ENCODE results near the gene RCN2.

DNA sequence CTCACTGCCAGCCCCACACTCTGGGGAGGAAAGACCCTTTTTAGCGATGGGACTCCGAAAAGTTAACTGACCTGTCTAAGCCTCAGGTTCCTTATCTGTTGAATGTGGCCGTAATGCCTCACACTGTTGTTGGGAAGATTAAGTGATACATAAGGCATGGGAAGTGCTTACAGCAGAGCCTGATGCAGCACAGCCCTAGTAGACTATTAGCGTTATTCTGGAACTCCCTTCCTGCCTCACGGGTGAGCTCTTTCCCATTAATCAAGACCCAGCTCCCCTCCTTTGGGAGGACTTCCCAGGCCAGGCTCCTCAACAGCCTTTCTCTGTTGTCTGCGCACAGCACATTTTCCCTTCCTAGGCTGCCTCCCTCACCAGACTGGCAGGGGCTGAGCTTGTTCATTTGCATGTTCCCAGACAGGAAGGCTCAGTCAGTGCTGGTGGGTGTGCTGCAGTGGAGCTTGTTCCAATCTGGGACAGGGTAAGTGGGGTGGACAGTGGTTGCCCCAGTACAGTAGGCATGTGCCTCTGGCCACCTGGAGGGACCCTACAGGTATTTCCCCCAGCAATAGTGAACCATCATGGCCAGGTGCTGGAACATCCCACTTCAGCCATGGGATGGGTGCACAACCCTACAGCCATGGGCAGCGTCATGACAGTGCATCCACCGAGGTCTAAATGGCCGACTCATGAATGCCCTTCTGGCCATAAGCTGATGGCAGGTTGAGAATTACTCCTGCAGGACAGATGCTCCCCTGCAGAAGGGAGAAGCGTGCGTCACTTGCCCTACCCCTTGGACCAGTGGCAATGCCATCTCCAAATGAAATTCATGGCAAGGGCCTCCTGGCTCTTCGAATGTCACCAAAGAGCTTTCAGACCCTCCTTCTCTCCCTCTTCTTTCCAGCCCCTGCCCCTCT is 57.6 kb downstream of the RCN2 start:
- TF ChIP-seq, protein P1, sequence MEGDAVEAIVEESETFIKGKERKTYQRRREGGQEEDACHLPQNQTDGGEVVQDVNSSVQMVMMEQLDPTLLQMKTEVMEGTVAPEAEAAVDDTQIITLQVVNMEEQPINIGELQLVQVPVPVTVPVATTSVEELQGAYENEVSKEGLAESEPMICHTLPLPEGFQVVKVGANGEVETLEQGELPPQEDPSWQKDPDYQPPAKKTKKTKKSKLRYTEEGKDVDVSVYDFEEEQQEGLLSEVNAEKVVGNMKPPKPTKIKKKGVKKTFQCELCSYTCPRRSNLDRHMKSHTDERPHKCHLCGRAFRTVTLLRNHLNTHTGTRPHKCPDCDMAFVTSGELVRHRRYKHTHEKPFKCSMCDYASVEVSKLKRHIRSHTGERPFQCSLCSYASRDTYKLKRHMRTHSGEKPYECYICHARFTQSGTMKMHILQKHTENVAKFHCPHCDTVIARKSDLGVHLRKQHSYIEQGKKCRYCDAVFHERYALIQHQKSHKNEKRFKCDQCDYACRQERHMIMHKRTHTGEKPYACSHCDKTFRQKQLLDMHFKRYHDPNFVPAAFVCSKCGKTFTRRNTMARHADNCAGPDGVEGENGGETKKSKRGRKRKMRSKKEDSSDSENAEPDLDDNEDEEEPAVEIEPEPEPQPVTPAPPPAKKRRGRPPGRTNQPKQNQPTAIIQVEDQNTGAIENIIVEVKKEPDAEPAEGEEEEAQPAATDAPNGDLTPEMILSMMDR (IDR thresholded peaks at IDR 0.05; ENCODE audit: control extremely low read depth in 1 of 3, insufficient read depth in 1 of 3, low read depth in 1 of 3, low read length in 3 of 3): no peak
- TF ChIP-seq RAD21 (IDR thresholded peaks at IDR 0.05 in 1 of 2, conservative IDR thresholded peaks at IDR 0.05 in 1 of 2; ENCODE audit: low read depth in 2 of 2, low read length in 2 of 2) (no peak), POLR2A (IDR thresholded peaks at IDR 0.05; ENCODE audit: control extremely low read depth in 1 of 2, low read depth in 2 of 2, low read length in 2 of 2) (no peak), EP300 (IDR thresholded peaks at IDR 0.05; ENCODE audit: borderline replicate concordance in 1 of 2, low read depth in 2 of 2, low read length in 2 of 2) (no peak), JUND (IDR thresholded peaks at IDR 0.05; ENCODE audit: low read length) (no peak), EZH2 (IDR thresholded peaks at IDR 0.05; ENCODE audit: low read depth, low read length, severe bottlenecking) (no peak)

Measured in H1 (cell line).